NCI-H187 treated with DMSO at 0.1 percent for 48 hours (cell line): ENCODE data around the gene OR2T5.
"Not testable (repeated sequence)": the region's sequence is repeated elsewhere in the genome, so short reads cannot be mapped to it uniquely, and the experiment has no call there.

ENCODE experiments used
- DNase-seq: peaks from one replicate; lab custom pipeline; 2025; lab: John Stamatoyannopoulos, UW

OR2T5 gene

DNA sequence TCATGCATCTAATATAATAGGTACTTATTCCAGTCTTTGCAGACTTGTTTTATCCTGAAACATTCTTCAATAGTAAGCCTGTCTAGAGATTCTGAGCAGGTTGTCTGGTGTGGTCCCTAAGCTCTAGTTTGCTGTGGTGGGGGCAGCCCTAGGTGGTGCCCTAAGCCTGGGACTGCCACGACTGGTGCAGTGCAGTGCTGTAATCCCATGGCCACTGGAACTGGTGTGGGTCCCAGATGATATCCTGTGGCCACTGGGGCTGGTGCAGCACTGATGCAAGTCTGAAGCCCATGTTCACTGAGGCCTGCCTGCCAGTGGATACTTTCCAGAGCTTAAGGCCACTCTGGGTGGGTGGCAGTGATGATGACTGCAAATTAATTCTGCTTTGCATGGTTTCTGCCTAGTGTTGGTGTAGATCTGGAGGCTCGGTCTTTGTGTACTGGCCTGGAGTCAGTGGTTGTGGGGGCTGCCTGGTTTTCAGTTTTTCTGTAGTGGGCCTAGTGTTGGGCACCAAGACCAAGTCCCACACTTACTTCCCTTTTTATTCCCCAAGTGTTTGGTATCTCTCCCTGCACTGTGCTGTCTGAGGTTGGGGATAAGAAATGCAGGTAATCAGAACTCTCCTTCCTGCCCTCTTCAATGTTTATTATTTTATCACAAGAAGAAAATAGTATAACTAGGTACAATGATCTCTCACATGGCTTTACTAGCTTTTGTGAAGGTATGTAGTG is 12.1 kb downstream of the OR2T5 start:
- DNase-seq: not testable (repeated sequence)

DNA sequence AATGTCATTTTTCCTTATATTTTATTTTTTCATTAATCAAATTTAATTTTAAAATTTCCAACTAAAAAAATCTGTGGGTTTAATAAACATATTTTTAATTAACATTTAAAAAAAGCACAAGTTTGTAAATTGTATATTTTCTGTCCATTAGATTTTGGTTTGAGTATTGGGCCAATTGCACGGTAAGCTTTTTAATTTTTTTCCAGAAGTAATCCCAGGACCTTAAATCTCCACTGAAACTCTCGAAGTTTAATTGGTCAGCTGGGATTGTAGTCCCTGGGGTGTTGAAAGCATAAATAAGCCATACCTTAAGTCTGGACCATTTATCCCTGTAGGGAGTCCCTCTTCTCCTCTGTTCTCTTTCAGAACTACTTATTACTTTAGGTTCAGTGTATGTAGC is 19.4 kb downstream of the OR2T5 start, which contains the start of gene OR2G6:
Gene OR2G6, plus strand, starts transcription at position 301 of the 400 bp plus-strand sequence. CDS start 13,574 bp downstream, outside the sequence.
- not testable (repeated sequence) for DNase-seq

DNA sequence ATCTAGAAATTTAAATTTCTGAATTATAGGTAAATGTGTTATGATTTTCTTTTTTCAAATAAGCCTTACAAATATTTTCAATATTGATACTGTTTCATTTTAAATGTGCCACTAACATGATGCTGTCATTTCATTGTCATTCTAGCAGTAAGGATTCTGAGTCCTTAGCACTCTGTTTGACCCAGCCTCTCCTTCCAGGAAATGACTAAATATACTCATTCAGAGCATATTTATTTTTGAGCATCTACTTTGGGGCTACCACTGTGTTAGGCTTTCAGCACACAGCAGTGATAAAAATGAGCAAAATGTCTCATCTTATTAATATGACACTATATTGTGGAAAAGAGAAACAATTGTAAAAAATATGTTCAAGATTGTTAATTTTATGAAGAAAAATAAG is 21.8 kb downstream of the OR2T5 start:
- DNase-seq: not testable (repeated sequence)

DNA sequence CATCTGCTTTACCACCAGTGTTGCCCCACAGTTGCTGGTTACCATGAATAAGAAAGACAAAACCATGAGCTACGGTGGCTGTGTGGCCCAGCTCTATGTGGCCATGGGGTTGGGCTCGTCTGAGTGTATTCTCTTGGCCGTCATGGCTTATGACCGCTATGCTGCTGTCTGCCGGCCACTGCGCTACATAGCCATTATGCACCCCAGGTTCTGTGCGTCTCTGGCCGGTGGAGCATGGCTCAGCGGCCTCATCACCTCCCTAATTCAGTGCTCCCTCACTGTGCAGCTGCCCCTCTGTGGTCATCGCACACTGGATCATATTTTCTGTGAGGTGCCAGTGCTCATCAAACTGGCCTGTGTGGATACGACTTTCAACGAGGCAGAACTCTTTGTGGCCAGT is 33.5 kb downstream of the OR2T5 start:
- no peak for DNase-seq

DNA sequence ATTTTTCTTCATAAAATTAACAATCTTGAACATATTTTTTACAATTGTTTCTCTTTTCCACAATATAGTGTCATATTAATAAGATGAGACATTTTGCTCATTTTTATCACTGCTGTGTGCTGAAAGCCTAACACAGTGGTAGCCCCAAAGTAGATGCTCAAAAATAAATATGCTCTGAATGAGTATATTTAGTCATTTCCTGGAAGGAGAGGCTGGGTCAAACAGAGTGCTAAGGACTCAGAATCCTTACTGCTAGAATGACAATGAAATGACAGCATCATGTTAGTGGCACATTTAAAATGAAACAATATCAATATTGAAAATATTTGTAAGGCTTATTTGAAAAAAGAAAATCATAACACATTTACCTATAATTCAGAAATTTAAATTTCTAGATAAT is 49.1 kb downstream of the OR2T5 start:
- not testable (repeated sequence) for DNase-seq
